ENCODE results near the gene N4BP2.
"Not testable (repeated sequence)": the region's sequence is repeated elsewhere in the genome, so short reads cannot be mapped to it uniquely, and the experiment has no call there.

Gene N4BP2

GRCh38 chr4:40056716-40057585 is at the start of gene N4BP2:
TSS of gene N4BP2 (plus strand) at chr4:40056850. CDS start at chr4:40097341, 40,491 bp downstream.
- peak; percentile 74 for DNase-seq

GRCh38 chr4:40016007-40016406 is 40.6 kb upstream of the N4BP2 start:
- no peak for DNase-seq

- no peak for DNase-seq
Observed at GRCh38 chr4:40020221-40020620, 36.4 kb upstream of the N4BP2 start.

- DNase-seq = not testable (repeated sequence)
Observed at GRCh38 chr4:40021116-40021515, 35.5 kb upstream of the N4BP2 start.

GRCh38 chr4:40024049-40024448 is 32.6 kb upstream of the N4BP2 start:
- not testable (repeated sequence) for DNase-seq

- DNase-seq = no peak
Observed at GRCh38 chr4:40032785-40033184, 23.9 kb upstream of the N4BP2 start.

- no peak for DNase-seq
Observed at GRCh38 chr4:40033613-40034012, 23.0 kb upstream of the N4BP2 start.

- DNase-seq = no peak
Observed at GRCh38 chr4:40038977-40039376, 17.7 kb upstream of the N4BP2 start.

GRCh38 chr4:40040908-40041307 is 15.7 kb upstream of the N4BP2 start:
- DNase-seq = no peak

GRCh38 chr4:40043786-40044185 is 12.9 kb upstream of the N4BP2 start:
- DNase-seq = no peak

GRCh38 chr4:40046311-40046980 is 10.2 kb upstream of the N4BP2 start:
- no peak for DNase-seq

- no peak for DNase-seq
Observed at GRCh38 chr4:40053161-40053560, 3.5 kb upstream of the N4BP2 start.

GRCh38 chr4:40055511-40055862 is 1.2 kb upstream of the N4BP2 start:
- no peak for DNase-seq

GRCh38 chr4:40055863-40056715 is 561 bp upstream of the N4BP2 start:
- DNase-seq = peak; percentile 50

- DNase-seq = peak; percentile 45
Observed at GRCh38 chr4:40057586-40058091, 989 bp downstream of the N4BP2 start.

- no peak for DNase-seq
Observed at GRCh38 chr4:40058121-40058520, 1.5 kb downstream of the N4BP2 start.

- no peak for DNase-seq
Observed at GRCh38 chr4:40058854-40059253, 2.2 kb downstream of the N4BP2 start.

GRCh38 chr4:40059362-40059761 is 2.7 kb downstream of the N4BP2 start:
- no peak for DNase-seq

GRCh38 chr4:40065010-40065409 is 8.4 kb downstream of the N4BP2 start:
- DNase-seq = no peak

- DNase-seq = no peak
Observed at GRCh38 chr4:40066651-40067050, 10.0 kb downstream of the N4BP2 start.

- DNase-seq = no peak
Observed at GRCh38 chr4:40070387-40070786, 13.7 kb downstream of the N4BP2 start.

- no peak for DNase-seq
Observed at GRCh38 chr4:40086421-40086820, 29.8 kb downstream of the N4BP2 start.

GRCh38 chr4:40087799-40088366 is 31.2 kb downstream of the N4BP2 start:
- no peak for DNase-seq

Data from activated CD8-positive, alpha-beta memory T cell treated with anti-CD3 and anti-CD28 coated beads, Interleukin-2, amount 50 U/mL, for 4 hours (primary cell).